ENCODE measurements around the gene AIPL1. TPM values are rescaled to one million over a fixed set of nuclear protein-coding genes. Genes with fewer than 3 reads are reported as not detected.

AIPL1 gene
- total and polyA plus RNA-seq, 10 of the 15 experiments (the other 5 are each of a cell fraction or from before 2014, with no cell fraction given) = not detected

GRCh38 chr17:6476810-6477179 lies 41.9 kb upstream of the AIPL1 start:
- Histone ChIP-seq H3K36me3 (ENCODE audit: control insufficient read depth in 2 of 2, insufficient read depth in 2 of 2, low read length in 1 of 2) (no peaks in the 10 kb centered on the region), H2AFZ (ENCODE audit: control insufficient read depth, low read depth, low read length) (no peak overlapping the region), H3K9ac (ENCODE audit: control insufficient read depth, insufficient read depth, low read length) (no peak overlapping the region), H3K27me3 (replicated peaks in 1 of 2; ENCODE audit: control insufficient read depth in 2 of 2, insufficient read depth in 2 of 2, low read length in 1 of 2) (peaks cover 0 to 2% of the 10 kb centered on the region in 2 experiments; a peak in 3 of 4 replicates), H3K27ac (ENCODE audit: control insufficient read depth, insufficient read depth) (no peak overlapping the region), H3K4me1 (ENCODE audit: control insufficient read depth, insufficient read depth, low read length) (no peaks in the 10 kb centered on the region), H3K4me3 (no peak overlapping the region), H4K20me1 (ENCODE audit: control insufficient read depth, insufficient read depth) (no peaks in the 10 kb centered on the region), H3K4me2 (ENCODE audit: control insufficient read depth, insufficient read depth) (no peak overlapping the region), H3K9me3 (replicated peaks; ENCODE audit: control insufficient read depth, insufficient read depth, low read length) (no peaks in the 10 kb centered on the region), H3K79me2 (ENCODE audit: control insufficient read depth, insufficient read depth, low read length) (no peaks in the 10 kb centered on the region)
- intact Hi-C loops (cut with micrococcal nuclease; ENCODE audit: unreplicated experiment) = no loop called here
- TF ChIP-seq MEF2B (IDR thresholded peaks at IDR 0.05; ENCODE audit: partially characterized antibody, poor library complexity, severe bottlenecking) = no peak
- TF ChIP-seq KAT2A (conservative IDR thresholded peaks at IDR 0.05; ENCODE audit: control insufficient read depth, low read depth, low read length) = no peak
- TF ChIP-seq HCFC1 (IDR thresholded peaks at IDR 0.05; ENCODE audit: low read length) = no peak
- TF ChIP-seq NRF1 (conservative IDR thresholded peaks at IDR 0.05; ENCODE audit: low read depth, low read length) = no peak
- no peak for TF ChIP-seq PML (IDR thresholded peaks at IDR 0.05; ENCODE audit: low read length)
- no peak for TF ChIP-seq ATF2 (IDR thresholded peaks at IDR 0.05; ENCODE audit: low read length)
- no peak for TF ChIP-seq DPF2 (IDR thresholded peaks at IDR 0.05)
- TF ChIP-seq, protein P1, sequence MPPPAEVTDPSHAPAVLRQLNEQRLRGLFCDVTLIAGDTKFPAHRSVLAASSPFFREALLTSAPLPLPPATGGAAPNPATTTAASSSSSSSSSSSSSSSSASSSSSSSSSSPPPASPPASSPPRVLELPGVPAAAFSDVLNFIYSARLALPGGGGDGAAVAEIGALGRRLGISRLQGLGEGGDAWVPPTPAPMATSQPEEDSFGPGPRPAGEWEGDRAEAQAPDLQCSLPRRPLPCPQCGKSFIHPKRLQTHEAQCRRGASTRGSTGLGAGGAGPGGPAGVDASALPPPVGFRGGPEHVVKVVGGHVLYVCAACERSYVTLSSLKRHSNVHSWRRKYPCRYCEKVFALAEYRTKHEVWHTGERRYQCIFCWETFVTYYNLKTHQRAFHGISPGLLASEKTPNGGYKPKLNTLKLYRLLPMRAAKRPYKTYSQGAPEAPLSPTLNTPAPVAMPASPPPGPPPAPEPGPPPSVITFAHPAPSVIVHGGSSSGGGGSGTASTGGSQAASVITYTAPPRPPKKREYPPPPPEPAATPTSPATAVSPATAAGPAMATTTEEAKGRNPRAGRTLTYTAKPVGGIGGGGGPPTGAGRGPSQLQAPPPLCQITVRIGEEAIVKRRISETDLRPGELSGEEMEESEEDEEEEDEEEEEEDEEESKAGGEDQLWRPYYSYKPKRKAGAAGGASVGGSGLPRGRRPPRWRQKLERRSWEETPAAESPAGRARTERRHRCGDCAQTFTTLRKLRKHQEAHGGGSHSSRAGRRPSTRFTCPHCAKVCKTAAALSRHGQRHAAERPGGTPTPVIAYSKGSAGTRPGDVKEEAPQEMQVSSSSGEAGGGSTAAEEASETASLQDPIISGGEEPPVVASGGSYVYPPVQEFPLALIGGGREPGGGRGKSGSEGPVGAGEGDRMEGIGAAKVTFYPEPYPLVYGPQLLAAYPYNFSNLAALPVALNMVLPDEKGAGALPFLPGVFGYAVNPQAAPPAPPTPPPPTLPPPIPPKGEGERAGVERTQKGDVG (CRISPR knock-in tag; IDR thresholded peaks at IDR 0.05) = no peak
- no peak for TF ChIP-seq HDAC2 (IDR thresholded peaks at IDR 0.05)
- no peak for TF ChIP-seq MEF2A (IDR thresholded peaks at IDR 0.05; ENCODE audit: insufficient read depth, low read depth, low read length)
- no peak for TF ChIP-seq FOXK2 (IDR thresholded peaks at IDR 0.05)
- no peak for TF ChIP-seq HDGF (IDR thresholded peaks at IDR 0.05)
- TF ChIP-seq BCLAF1 (IDR thresholded peaks at IDR 0.05) = no peak
- no peak for TF ChIP-seq SP1 (IDR thresholded peaks at IDR 0.05; ENCODE audit: low read depth, low read length)
- TF ChIP-seq POLR2AphosphoS5 (IDR thresholded peaks at IDR 0.05; ENCODE audit: low read length) = no peak
- no peak for TF ChIP-seq RAD21 (IDR thresholded peaks at IDR 0.05; ENCODE audit: insufficient read depth, low read depth, low read length)
- TF ChIP-seq IRF3 (IDR thresholded peaks at IDR 0.05) = no peak
- no peak for FAIRE-seq
- ChIA-PET POLR2A (no interaction called here), SMC1A (ENCODE audit: uncharacterized antibody, unreplicated experiment) (no interaction called here), RAD21 (ENCODE audit: unreplicated experiment) (interaction anchor here (0.6 kb wide), 1 partner anchor 190 kb away, joined by 3 read pairs; no protein-coding TSS in a partner anchor), CTCF (no interaction called here)
- DNase-seq (ENCODE audit: low read depth, low spot score) = no peak
- 82% methylated on average over 10 of the region's 10 CpGs for WGBS (ENCODE audit: insufficient coverage, insufficient replicate concordance, low lambda C conversion rate, missing lambda C conversion rate)
- BruUV-seq (replicated peaks) = no TSS peak
- ATAC-seq = no peak
- in situ Hi-C loops (cut with MboI) = no loop called here
